HG02678 (cell line): ENCODE data around the gene NOP9.

Experiments used
- ATAC-seq: cut with Tn5 transposase; IDR thresholded peaks from one replicate; pipeline ENCODE4 v1.9.1; 2021; ENCODE audit warnings: mild to moderate bottlenecking, moderate library complexity; ENCODE audit not compliant: unreplicated experiment

The NOP9 gene

GRCh38 chr14:24262821-24263733 is 36.6 kb upstream of the NOP9 start, which contains the start of gene TGM1:
Gene TGM1, minus strand, starts transcription at chr14:24263177. Its CDS starts 825 bp downstream, at chr14:24262352.
- no peak for ATAC-seq

- ATAC-seq: no peak
Observed at GRCh38 chr14:24263848-24264247, 35.8 kb upstream of the NOP9 start.

GRCh38 chr14:24264298-24264697 is 35.4 kb upstream of the NOP9 start:
- ATAC-seq: no peak

GRCh38 chr14:24266344-24267244 is 33.1 kb upstream of the NOP9 start:
- ATAC-seq: no peak

- ATAC-seq: no peak
Observed at GRCh38 chr14:24267516-24267915, 32.1 kb upstream of the NOP9 start.

GRCh38 chr14:24268225-24268624 is 31.4 kb upstream of the NOP9 start:
- no peak for ATAC-seq

- no peak for ATAC-seq
Observed at GRCh38 chr14:24269368-24269767, 30.3 kb upstream of the NOP9 start.

- ATAC-seq: no peak
Observed at GRCh38 chr14:24269910-24270536, 29.6 kb upstream of the NOP9 start.

GRCh38 chr14:24270537-24271133 is 29.0 kb upstream of the NOP9 start:
- ATAC-seq: no peak

GRCh38 chr14:24271134-24271833 is 28.4 kb upstream of the NOP9 start, which contains the start of gene RABGGTA:
Gene RABGGTA, minus strand, starts transcription at chr14:24271597. Its CDS starts 482 bp downstream, at chr14:24271115.
- ATAC-seq: peak; percentile 89

- ATAC-seq: no peak
Observed at GRCh38 chr14:24271834-24272263, 27.8 kb upstream of the NOP9 start.

- ATAC-seq: no peak
Observed at GRCh38 chr14:24272467-24272866, 27.2 kb upstream of the NOP9 start.

- no peak for ATAC-seq
Observed at GRCh38 chr14:24273422-24273998, 26.1 kb upstream of the NOP9 start.

GRCh38 chr14:24274101-24274543 is 25.5 kb upstream of the NOP9 start:
- peak; percentile 29 for ATAC-seq

GRCh38 chr14:24277071-24277470 is 22.6 kb upstream of the NOP9 start:
- no peak for ATAC-seq

- no peak for ATAC-seq
Observed at GRCh38 chr14:24277606-24278321, 21.9 kb upstream of the NOP9 start.

- no peak for ATAC-seq
Observed at GRCh38 chr14:24278424-24278823, 21.2 kb upstream of the NOP9 start.

- ATAC-seq: peak; percentile 72
Observed at GRCh38 chr14:24279301-24280186, 20.1 kb upstream of the NOP9 start.
